Tibial artery (tissue), 4 donors: ENCODE data around the gene ZIC1.

Experiments used
- DNase-seq, 2 donors: peaks; one replicate each; pipeline ENCODE4 v3.0.0-alpha.2; 2019
- H3K27ac ChIP-seq, 2 donors: fragments of 200-600 bp; sonication (generic) in 1 of 2; 1 replicate in 1 of 2; 2 replicates in 1 of 2; pipeline ENCODE4 v1.5.1; 2018 to 2019; ENCODE audit warnings: mild to moderate bottlenecking in 1 of 2
- H3K27me3 ChIP-seq, 2 donors: fragments of 200-600 bp; sonication (generic) in 1 of 2; one replicate each; pipeline versions ENCODE4 v1.5.1 to v1.6.0; 2016 to 2019
- H3K36me3 ChIP-seq, 3 donors: fragments of 200-600 bp; sonication (generic) in 2 of 3; one replicate each; pipeline ENCODE4 v1.5.1; 2016 to 2019; ENCODE audit warnings: mild to moderate bottlenecking in 2 of 3
- H3K4me1 ChIP-seq, 4 donors: fragments of 200-600 bp; sonication (generic) in 2 of 4; 1 replicate in 3 of 4; 2 replicates in 1 of 4; pipeline ENCODE4 v1.5.1; 2016 to 2019
- H3K4me3 ChIP-seq, 2 donors: fragments of 200-600 bp; sonication (generic) in 1 of 2; 1 replicate in 1 of 2; 2 replicates in 1 of 2; pipeline ENCODE4 v1.5.1; 2018 to 2019; ENCODE audit warnings: mild to moderate bottlenecking in 2 of 2
- H3K9me3 ChIP-seq, 3 donors: fragments of 200-600 bp; sonication (generic) in 1 of 3; one replicate each; pipeline ENCODE4 v1.5.1; 2016 to 2019
- intact Hi-C: fragments of 100-400 bp; cut with DNase I; formaldehyde crosslinking; loops from one replicate; pipeline ENCODE4 v1.15.0; 2023; ENCODE audit warnings: low total_unique reads
- TF ChIP-seq, protein P1 (sequence below), 2 experiments: fragments of 200-600 bp in 1 of 2; fragments of 450-650 bp in 1 of 2; IDR thresholded peaks; one replicate each; pipeline ENCODE4 v1.5.1; 2017 to 2019; ENCODE audit warnings: antibody characterized with exemption in 2 of 2, mild to moderate bottlenecking in 1 of 2, moderate library complexity in 1 of 2

Gene ZIC1

DNA sequence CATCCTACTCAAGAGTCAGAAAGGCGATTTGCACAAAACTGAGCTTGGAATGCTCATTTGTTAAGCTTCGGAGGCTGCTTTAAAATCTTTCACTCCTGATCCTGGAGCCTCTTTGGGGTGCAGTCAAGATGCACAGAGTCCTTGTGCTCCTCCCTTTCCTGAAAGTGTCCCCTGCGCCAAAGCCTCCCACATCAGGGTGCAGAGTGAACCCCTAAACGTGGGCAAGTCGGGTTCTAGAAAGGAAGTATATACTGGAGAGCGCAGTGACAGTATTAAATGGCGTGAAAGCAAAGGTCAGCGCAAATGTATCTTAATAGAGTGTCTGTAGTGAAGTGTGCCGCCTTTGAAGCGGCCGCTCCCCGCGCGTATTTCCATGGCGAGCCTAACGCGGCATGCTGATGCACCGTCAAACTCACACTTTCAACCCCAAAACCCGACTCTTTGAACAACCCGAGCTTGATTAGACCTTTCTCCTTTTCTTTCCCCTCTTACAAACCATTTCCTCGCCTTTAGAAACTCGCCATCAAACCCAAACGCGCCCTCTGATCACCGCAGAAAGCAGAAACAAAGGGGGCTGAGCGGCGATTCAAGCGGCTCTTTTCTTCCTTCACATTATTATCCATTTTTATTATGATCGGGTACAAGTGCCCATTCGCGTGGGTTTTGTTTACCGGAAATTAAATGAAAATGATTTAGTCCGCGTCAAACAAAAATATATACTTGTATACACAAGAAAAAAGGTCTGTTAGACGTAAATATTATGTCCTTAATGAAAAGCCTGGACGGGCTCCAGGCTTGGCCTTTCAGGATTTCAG lies 21.1 kb upstream of the ZIC1 start:
- no peak for DNase-seq
- Histone ChIP-seq H3K27ac (no peak overlapping the region), H3K27me3 (peaks cover 0 to 100% of the 10 kb centered on the region in 2 donors), H3K4me3 (no peak overlapping the region), H3K36me3 (no peaks in the 10 kb centered on the region), H3K4me1 (peaks cover 0 to 26% (median 21%) of the 10 kb centered on the region in 4 donors), H3K9me3 (peaks cover 0 to 6% (median 0%) of the 10 kb centered on the region in 3 donors)
- intact Hi-C loops: no loop called here
- TF ChIP-seq, protein P1, sequence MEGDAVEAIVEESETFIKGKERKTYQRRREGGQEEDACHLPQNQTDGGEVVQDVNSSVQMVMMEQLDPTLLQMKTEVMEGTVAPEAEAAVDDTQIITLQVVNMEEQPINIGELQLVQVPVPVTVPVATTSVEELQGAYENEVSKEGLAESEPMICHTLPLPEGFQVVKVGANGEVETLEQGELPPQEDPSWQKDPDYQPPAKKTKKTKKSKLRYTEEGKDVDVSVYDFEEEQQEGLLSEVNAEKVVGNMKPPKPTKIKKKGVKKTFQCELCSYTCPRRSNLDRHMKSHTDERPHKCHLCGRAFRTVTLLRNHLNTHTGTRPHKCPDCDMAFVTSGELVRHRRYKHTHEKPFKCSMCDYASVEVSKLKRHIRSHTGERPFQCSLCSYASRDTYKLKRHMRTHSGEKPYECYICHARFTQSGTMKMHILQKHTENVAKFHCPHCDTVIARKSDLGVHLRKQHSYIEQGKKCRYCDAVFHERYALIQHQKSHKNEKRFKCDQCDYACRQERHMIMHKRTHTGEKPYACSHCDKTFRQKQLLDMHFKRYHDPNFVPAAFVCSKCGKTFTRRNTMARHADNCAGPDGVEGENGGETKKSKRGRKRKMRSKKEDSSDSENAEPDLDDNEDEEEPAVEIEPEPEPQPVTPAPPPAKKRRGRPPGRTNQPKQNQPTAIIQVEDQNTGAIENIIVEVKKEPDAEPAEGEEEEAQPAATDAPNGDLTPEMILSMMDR (IDR thresholded peaks at IDR 0.05): no peak

DNA sequence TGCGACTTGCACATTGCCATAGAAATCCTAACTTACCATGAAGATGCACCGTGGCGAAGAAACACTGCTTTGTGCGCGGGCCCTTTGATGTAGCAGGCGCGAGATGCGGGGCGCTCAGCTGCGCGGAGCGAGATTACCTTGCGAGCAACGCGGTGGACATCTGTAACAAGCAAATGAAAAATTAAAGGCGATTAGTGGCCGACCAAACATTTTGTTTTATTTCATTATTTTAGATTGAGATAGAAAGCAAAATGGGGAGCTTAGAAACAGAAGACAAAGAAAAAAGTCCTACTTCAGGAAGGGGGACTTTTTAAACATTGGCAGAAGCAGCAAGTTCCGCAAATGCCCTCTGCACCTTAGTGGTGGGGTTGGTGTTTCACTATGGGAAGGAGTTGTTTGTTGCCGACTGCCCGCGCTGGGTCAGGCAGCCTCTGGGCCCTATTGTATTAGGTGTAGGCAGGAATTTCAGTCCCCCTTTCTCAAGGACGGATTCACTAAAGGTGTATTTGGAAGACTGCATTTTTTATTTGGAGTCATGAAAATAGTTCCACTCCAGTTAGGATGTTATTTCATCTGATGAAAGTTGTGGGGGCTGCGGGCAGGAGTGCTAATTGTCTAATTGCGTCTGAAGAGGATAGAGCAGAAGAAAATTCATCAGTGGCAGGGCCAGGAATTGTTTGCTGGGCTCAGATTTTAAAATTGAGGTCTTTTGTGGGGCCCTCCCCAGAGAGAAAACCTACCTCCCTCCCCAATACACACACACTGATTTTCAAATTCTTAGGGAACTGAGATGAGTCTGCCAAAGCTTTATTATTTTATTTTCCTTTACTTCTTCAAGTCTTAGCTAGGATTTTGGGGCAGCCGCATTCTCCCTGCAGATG lies 20.2 kb upstream of the ZIC1 start:
- no peak overlapping the region for H3K27ac ChIP-seq
- intact Hi-C loops: no loop called here
- peaks cover 0 to 100% of the 10 kb centered on the region in 2 donors for H3K27me3 ChIP-seq
- H3K4me1 ChIP-seq: peaks cover 0 to 35% (median 28%) of the 10 kb centered on the region in 4 donors
- peaks cover 0 to 6% (median 0%) of the 10 kb centered on the region in 3 donors for H3K9me3 ChIP-seq
- TF ChIP-seq, protein P1 (IDR thresholded peaks at IDR 0.05): no peak
- DNase-seq: no peak
- H3K4me3 ChIP-seq: no peak overlapping the region
- H3K36me3 ChIP-seq: no peaks in the 10 kb centered on the region

DNA sequence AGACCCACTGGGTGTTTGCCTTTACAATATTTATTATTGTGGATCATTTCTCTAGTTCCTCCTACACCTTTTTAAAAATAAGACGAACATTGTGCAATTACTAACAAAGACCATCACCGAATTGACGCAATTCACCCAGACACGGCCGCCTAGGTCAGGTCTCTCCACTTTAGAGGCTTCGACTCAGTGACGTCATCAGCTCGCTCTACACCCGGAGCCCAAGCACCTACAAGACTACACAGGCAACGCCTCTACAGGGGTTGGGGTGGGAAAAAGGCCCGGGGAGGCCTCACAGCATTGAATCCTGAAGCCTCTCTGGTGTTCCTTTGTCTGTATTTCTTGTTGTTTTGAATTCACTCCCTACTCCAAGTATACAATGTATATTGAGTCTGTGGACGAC lies 19.4 kb upstream of the ZIC1 start:
- H3K36me3 ChIP-seq: no peaks in the 10 kb centered on the region
- no peak overlapping the region for H3K27ac ChIP-seq
- H3K27me3 ChIP-seq: peaks cover 0 to 100% of the 10 kb centered on the region in 2 donors
- H3K9me3 ChIP-seq: peaks cover 0 to 6% (median 0%) of the 10 kb centered on the region in 3 donors
- no peak overlapping the region for H3K4me3 ChIP-seq
- intact Hi-C loops: no loop called here
- TF ChIP-seq, protein P1 (IDR thresholded peaks at IDR 0.05): no peak
- peaks cover 0 to 35% (median 28%) of the 10 kb centered on the region in 4 donors for H3K4me1 ChIP-seq
- no peak for DNase-seq

DNA sequence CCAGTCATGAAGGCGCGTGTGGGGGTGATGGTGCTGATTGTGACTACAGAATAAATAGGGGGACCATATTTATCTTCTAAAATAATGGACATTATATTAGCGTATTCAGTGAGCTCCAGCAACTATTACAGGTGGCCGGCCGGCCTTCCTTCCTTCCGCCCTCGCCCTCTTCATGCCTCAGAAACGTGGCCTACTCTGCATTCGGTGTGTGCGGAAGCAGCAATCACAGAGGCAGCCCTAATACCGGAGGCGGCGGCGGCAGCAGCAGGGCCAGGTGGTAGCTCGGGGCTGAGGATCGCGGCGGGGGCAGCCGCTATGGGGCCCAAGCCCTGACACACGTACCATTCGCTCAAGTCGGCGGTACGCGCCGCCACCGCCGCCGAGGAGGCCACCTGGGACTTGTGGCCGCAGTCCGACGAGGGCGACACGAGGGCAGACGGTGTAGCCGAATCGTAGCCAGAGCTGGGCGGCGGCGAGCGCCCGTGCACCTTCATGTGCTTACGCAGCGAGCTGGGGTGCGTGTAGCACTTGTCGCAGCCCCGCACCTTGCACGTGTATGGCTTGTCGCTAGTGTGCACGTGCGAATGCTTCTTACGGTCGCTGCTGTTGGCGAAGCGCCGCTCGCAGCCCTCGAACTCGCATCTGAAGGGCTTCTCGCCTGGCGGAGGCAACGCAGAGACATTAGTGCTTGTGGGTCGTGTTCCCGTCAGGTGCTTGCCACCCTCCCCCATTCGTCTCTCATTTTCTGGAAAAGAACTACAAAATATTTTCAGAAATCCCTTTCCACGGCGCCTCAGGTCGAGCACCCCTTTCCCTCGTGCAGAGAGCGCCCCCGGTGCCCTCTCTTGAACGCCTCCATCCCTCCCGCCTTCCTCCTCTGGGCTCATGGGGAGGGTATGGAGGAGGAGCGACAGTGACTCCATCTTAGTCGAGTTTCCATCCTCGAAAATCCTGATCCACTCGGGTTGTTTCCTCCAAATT lies 18.3 kb upstream of the ZIC1 start:
- intact Hi-C loops: no loop called here
- Histone ChIP-seq H3K36me3 (no peaks in the 10 kb centered on the region), H3K27ac (no peak overlapping the region), H3K27me3 (peaks cover 0 to 100% of the 10 kb centered on the region in 2 donors), H3K9me3 (peaks cover 0 to 6% (median 0%) of the 10 kb centered on the region in 3 donors), H3K4me3 (no peak overlapping the region), H3K4me1 (peaks cover 0 to 39% (median 30%) of the 10 kb centered on the region in 4 donors)
- DNase-seq: no peak
- TF ChIP-seq, protein P1 (IDR thresholded peaks at IDR 0.05): no peak
